Activated CD8-positive, alpha-beta T cell treated with anti-CD3 and anti-CD28 coated beads for 36 hours (primary cell): ENCODE measurements around the gene TRAPPC2L. TPM values are rescaled to one million over a fixed set of nuclear protein-coding genes. Genes with fewer than 3 reads are reported as not detected.

Experiments
- ATAC-seq: fragments of 200-7000 bp; cut with Tn5 transposase; one replicate; pipeline ENCODE4 v1.10.0; 2021; ENCODE audit warnings: mild to moderate bottlenecking, moderate library complexity
- CTCF ChIA-PET: fragments of 350-600 bp; sonication (Branson Sonifier 250); formaldehyde crosslinking; loops from one replicate; lab custom pipeline; 2021; ENCODE audit warnings: antibody characterized with exemption; lab: Charles Lee
- POLR2A ChIA-PET: fragments of 350-600 bp; sonication (Branson Sonifier 250); formaldehyde crosslinking; loops from one replicate; lab custom pipeline; 2021; ENCODE audit warnings: antibody characterized with exemption; lab: Charles Lee
- DNase-seq: peaks from one replicate; pipeline ENCODE4 v3.0.0-alpha.2; 2020
- H3K27ac Mint-ChIP-seq: one replicate; pipeline ENCODE4 v1.8.0; 2021; ENCODE audit warnings: mild to moderate bottlenecking, mixed read lengths
- H3K27me3 Mint-ChIP-seq: one replicate; pipeline ENCODE4 v1.8.0; 2021; ENCODE audit warnings: mixed read lengths
- H3K36me3 Mint-ChIP-seq: one replicate; pipeline ENCODE4 v1.8.0; 2021; ENCODE audit warnings: low read depth, mixed read lengths
- H3K4me1 Mint-ChIP-seq: one replicate; pipeline ENCODE4 v1.8.0; 2021; ENCODE audit warnings: low read depth, mixed read lengths
- H3K4me3 Mint-ChIP-seq: one replicate; pipeline ENCODE4 v1.8.0; 2021; ENCODE audit warnings: mild to moderate bottlenecking, moderate library complexity, mixed read lengths
- H3K9me3 Mint-ChIP-seq: one replicate; pipeline ENCODE4 v1.8.0; 2021; ENCODE audit warnings: mixed read lengths
- intact Hi-C: fragments of 100-400 bp; cut with micrococcal nuclease; formaldehyde crosslinking; loops from one replicate; pipeline ENCODE4 v1.10.0; 2022
- total RNA-seq, 2 experiments: library from RNA; stranded (reverse); gene quantifications; one replicate each; pipeline ENCODE4 v1.2.3, GENCODE V29; 2021
- TF ChIP-seq, protein P1 (sequence below): fragments of 200-600 bp; IDR thresholded peaks from one replicate; pipeline ENCODE4 v1.8.0; 2022; ENCODE audit warnings: antibody characterized with exemption, mild to moderate bottlenecking

The TRAPPC2L gene
- total RNA-seq, 2 experiments from 2014 or later = 56.4 to 61.9 TPM

DNA sequence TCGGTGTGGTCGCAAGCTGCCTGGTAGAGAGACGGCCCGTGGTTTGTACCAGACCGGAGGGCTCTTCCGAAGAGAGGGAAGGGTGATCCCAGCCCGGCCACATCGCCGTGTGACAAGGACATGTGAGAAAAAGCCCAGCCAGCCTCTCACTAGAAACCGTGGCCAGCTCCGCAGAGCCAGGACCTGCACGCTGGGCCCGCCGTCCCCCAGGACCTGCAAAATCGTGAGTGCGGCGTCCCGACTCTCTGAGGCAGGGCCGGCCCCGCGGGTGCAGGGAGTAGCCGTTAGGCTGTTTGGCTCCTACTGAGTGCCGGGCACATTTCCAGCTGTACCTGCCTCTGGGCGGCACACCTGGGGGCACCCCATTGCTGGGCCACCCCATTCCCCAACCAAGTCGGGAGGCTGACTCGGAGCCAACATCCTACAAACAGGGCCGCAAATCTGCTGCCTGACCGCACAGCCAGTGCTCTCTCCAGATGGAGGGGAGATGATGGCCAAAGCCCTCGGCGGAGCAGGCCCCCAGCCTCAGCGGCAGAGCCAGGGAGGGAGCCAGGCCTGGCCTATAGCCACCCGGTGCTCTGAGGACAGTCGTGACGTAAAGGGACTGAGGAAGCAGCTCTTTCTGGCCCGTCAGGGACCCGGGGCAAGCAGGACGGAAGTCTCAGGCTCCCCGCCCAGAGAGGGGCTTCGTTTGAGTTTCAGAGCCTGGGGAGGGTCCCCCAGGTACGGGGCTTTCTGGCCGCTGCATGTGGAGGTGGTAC, 43.2 kb downstream of the TRAPPC2L start:
- Mint-ChIP-seq H3K4me1 (no peaks in the 10 kb centered on the region), H3K27ac (no peak overlapping the region), H3K9me3 (no peaks in the 10 kb centered on the region), H3K4me3 (no peak overlapping the region), H3K27me3 (no peaks in the 10 kb centered on the region), H3K36me3 (no peaks in the 10 kb centered on the region)
- DNase-seq = no peak
- ATAC-seq = no peak
- intact Hi-C loops = loop anchor here (10.0 kb wide), 1 partner anchor 55 kb away; no protein-coding TSS in a partner anchor
- TF ChIP-seq, protein P1, sequence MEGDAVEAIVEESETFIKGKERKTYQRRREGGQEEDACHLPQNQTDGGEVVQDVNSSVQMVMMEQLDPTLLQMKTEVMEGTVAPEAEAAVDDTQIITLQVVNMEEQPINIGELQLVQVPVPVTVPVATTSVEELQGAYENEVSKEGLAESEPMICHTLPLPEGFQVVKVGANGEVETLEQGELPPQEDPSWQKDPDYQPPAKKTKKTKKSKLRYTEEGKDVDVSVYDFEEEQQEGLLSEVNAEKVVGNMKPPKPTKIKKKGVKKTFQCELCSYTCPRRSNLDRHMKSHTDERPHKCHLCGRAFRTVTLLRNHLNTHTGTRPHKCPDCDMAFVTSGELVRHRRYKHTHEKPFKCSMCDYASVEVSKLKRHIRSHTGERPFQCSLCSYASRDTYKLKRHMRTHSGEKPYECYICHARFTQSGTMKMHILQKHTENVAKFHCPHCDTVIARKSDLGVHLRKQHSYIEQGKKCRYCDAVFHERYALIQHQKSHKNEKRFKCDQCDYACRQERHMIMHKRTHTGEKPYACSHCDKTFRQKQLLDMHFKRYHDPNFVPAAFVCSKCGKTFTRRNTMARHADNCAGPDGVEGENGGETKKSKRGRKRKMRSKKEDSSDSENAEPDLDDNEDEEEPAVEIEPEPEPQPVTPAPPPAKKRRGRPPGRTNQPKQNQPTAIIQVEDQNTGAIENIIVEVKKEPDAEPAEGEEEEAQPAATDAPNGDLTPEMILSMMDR = no peak
- POLR2A ChIA-PET = no interaction called here
- CTCF ChIA-PET = no interaction called here

DNA sequence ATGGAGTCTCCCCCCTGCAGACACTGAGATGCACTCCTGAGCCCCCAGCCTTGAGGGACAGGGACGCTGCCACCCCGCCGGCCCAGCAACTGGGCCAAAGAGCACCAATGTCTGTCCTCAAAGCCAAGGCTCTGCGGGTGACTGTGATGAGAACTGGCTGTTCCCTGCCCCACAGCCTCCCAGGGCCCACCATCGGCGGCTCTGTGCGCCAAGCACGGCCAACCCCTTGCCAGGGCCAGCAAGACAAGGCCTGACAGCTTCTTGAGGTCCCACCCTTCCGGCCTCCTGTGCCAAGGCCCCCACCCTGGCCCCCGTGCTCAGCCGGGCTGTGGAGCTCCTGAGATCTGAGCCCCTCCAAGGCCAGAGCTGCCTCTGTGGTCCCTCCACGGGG, 43.7 kb downstream of the TRAPPC2L start:
- Mint-ChIP-seq H3K27ac (no peak overlapping the region), H3K27me3 (no peaks in the 10 kb centered on the region), H3K9me3 (no peaks in the 10 kb centered on the region), H3K4me3 (no peak overlapping the region), H3K4me1 (no peaks in the 10 kb centered on the region), H3K36me3 (no peaks in the 10 kb centered on the region)
- intact Hi-C loops = loop anchor here (10.0 kb wide), 1 partner anchor 56 kb away; no protein-coding TSS in a partner anchor
- CTCF ChIA-PET = no interaction called here
- TF ChIP-seq, protein P1 = no peak
- no peak for ATAC-seq
- POLR2A ChIA-PET = no interaction called here
- DNase-seq = no peak

DNA sequence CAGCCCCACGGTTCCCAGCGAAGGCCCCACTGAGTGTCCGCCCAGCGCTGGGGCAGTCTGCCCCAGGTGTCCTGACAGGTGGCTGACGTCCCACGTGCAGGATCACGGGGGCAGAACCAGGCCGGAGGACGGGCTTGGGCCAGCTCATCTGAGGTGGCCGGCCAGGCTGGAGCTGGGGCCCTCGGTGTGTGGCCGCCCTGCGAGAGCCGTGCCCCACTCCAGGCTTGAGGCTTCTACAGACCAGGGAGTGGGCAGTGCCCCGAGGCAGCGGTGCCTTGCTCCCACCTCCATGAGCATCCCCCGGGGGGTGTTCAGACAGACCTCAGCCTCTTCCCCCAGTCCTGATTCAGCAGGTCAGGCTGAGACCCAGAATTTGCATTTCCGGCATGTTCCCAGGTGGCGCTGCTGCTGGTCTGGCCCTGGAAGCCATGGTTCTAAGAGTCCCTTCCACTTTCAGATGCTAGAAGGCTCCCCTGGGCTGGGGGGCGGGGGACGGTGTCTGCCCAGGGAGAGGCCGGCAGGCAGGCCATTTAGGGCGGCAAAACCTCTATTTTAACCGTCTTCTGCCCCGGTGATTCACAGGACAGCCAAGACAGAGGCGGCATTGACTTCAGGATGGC, 44.9 kb downstream of the TRAPPC2L start:
- ChIA-PET POLR2A (no interaction called here), CTCF (no interaction called here)
- intact Hi-C loops = loop anchor here (10.0 kb wide), 1 partner anchor 57 kb away; no protein-coding TSS in a partner anchor
- Mint-ChIP-seq H3K9me3 (no peaks in the 10 kb centered on the region), H3K27me3 (no peaks in the 10 kb centered on the region), H3K36me3 (no peaks in the 10 kb centered on the region), H3K4me3 (no peak overlapping the region), H3K4me1 (no peaks in the 10 kb centered on the region), H3K27ac (no peak overlapping the region)
- no peak for DNase-seq
- no peak for ATAC-seq
- TF ChIP-seq, protein P1 = no peak

DNA sequence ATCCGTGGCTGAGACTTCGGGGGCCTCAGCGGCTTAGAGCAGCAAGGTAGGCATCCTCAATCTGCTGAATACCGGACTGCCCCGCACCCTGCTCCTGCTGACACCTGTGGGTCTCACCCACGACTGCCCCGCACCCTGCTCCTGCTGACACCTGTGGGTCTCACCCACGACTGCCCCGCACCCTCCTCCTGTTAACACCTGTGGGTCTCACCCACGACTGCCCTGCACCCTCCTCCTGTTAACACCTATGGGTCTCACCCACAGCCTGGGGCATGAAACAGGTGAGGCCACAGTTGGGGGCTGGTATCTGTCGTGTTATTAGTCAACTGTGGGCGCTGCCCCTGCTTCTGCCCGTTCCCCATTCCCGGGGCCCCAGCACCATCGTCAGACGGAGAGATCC, 45.8 kb downstream of the TRAPPC2L start:
- Mint-ChIP-seq H3K4me1 (no peaks in the 10 kb centered on the region), H3K27ac (no peak overlapping the region), H3K9me3 (no peaks in the 10 kb centered on the region), H3K36me3 (no peaks in the 10 kb centered on the region), H3K27me3 (no peaks in the 10 kb centered on the region), H3K4me3 (no peak overlapping the region)
- ATAC-seq (no peak), DNase-seq (no peak)
- POLR2A ChIA-PET = no interaction called here
- intact Hi-C loops = loop anchor here (10.0 kb wide), 1 partner anchor 58 kb away; no protein-coding TSS in a partner anchor
- CTCF ChIA-PET = no interaction called here
- TF ChIP-seq, protein P1 = no peak

DNA sequence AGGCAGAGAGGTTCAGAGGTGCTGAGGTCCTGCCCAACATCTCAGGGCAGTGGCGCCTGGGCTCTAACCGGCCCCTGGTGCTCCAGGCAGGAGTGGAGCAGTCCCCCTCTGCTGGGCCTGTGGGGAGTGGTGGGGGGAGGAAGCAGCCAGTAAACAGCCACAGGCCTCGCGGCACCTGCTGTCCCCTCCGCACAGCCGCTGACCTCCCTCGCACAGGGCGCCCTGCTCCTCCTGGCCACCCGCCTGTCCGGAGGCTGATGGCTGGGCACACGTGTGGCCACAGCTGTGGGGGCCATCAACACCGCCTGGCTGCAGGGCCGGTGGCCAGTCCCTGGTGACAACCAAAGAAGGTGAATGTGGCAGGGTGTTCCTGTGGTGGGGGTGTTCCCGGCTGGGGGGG, 46.3 kb downstream of the TRAPPC2L start:
- no peaks in the 10 kb centered on the region for H3K27me3 Mint-ChIP-seq
- POLR2A ChIA-PET = no interaction called here
- H3K4me3 Mint-ChIP-seq = no peak overlapping the region
- intact Hi-C loops = loop anchor here (10.0 kb wide), 1 partner anchor 58 kb away; no protein-coding TSS in a partner anchor
- CTCF ChIA-PET = no interaction called here
- TF ChIP-seq, protein P1 = no peak
- H3K9me3 Mint-ChIP-seq = no peaks in the 10 kb centered on the region
- no peak overlapping the region for H3K27ac Mint-ChIP-seq
- no peaks in the 10 kb centered on the region for H3K36me3 Mint-ChIP-seq
- DNase-seq (no peak), ATAC-seq (no peak)
- no peaks in the 10 kb centered on the region for H3K4me1 Mint-ChIP-seq
